Measurements from ENCODE around the gene FAS. TPM values are rescaled to one million over a fixed set of nuclear protein-coding genes. Genes with fewer than 3 reads are reported as not detected.

FAS gene
- total and polyA plus RNA-seq, 9 of the 15 experiments (the other 6 are each of a cell fraction or from before 2014, with no cell fraction given) = 0.08 to 0.62 (median 0.37) TPM

- intact Hi-C loops (cut with micrococcal nuclease) = no loop called here
- no peak overlapping the region for H3K4me3 ChIP-seq
Measured at GRCh38 chr10:88964869-88965415, 25.7 kb upstream of the FAS start.

GRCh38 chr10:88966797-88967196 lies 23.8 kb upstream of the FAS start:
- no peaks in the 10 kb centered on the region for H3K4me1 ChIP-seq (replicated peaks in 1 of 2; ENCODE audit: control insufficient read depth in 2 of 2, insufficient read depth in 2 of 2, low read length in 2 of 2)
- H3K4me3 ChIP-seq = no peak overlapping the region
- no peak overlapping the region for H3K27ac ChIP-seq (ENCODE audit: extremely low read depth, low read depth, low read length)
- H3K79me2 ChIP-seq (ENCODE audit: control insufficient read depth, insufficient read depth, low read length) = no peaks in the 10 kb centered on the region
- no peaks in the 10 kb centered on the region for H3K27me3 ChIP-seq (ENCODE audit: control insufficient read depth in 2 of 2, insufficient read depth in 2 of 2, low read length in 2 of 2)
- H4K20me1 ChIP-seq (replicated peaks; ENCODE audit: control insufficient read depth, insufficient read depth, low read length) = no peaks in the 10 kb centered on the region
- H3K9me1 ChIP-seq (ENCODE audit: control insufficient read depth, insufficient read depth, low read length) = no peaks in the 10 kb centered on the region
- ChIA-PET CTCF (ENCODE audit: low intra/inter-chr PET ratio) (interaction anchor here (0.6 kb wide), 1 partner anchor 16 kb away, joined by 3 read pairs; no protein-coding TSS in a partner anchor), POLR2A (no interaction called here)
- no peak overlapping the region for H3K9ac ChIP-seq (ENCODE audit: insufficient read depth in 1 of 2, low read depth in 2 of 2, low read length in 2 of 2)
- no peak overlapping the region for H3K4me2 ChIP-seq (ENCODE audit: insufficient read depth, low read length)
- no peak overlapping the region for H2AFZ ChIP-seq (ENCODE audit: low read depth, low read length)
- intact Hi-C loops (cut with micrococcal nuclease) = no loop called here
- no peak for DNase-seq (ENCODE audit: extremely low read depth in 1 of 4, low spot score in 3 of 4)
- WGBS (ENCODE audit: insufficient coverage, low coverage, missing lambda C conversion rate) = 0% methylated on average over 3 of the region's 3 CpGs
- BruUV-seq (replicated peaks) = no TSS peak
- in situ Hi-C loops (cut with MboI) = no loop called here
- no peaks in the 10 kb centered on the region for H3K9me3 ChIP-seq (replicated peaks; ENCODE audit: control insufficient read depth, insufficient read depth, low read depth, low read length)
- no peak for ATAC-seq
- FAIRE-seq = no peak
- no peaks in the 10 kb centered on the region for H3K36me3 ChIP-seq (ENCODE audit: control insufficient read depth, insufficient read depth, low read length)
- TF ChIP-seq TBP (optimal IDR thresholded peaks at IDR 0.05; ENCODE audit: low read depth, low read length) = no peak
- no peak for TF ChIP-seq ZNF639 (CRISPR knock-in tag; conservative IDR thresholded peaks at IDR 0.05 in 1 of 2, IDR thresholded peaks at IDR 0.05 in 1 of 2)
- no peak for TF ChIP-seq MEF2D (tag; conservative IDR thresholded peaks at IDR 0.05; ENCODE audit: low read depth)
- no peak for TF ChIP-seq ZBTB26 (CRISPR knock-in tag; IDR thresholded peaks at IDR 0.05)
- TF ChIP-seq NR0B1 (IDR thresholded peaks at IDR 0.05; ENCODE audit: partially characterized antibody) = no peak
- TF ChIP-seq ELK1 (CRISPR knock-in tag; IDR thresholded peaks at IDR 0.05) = no peak
- no peak for TF ChIP-seq PHTF2 (CRISPR knock-in tag; IDR thresholded peaks at IDR 0.05)
- TF ChIP-seq ARID1B (IDR thresholded peaks at IDR 0.05) = no peak
- no peak for TF ChIP-seq NR2F6 (CRISPR knock-in tag; IDR thresholded peaks at IDR 0.05)

More at GRCh38 chr10:88964869-88965415, 25.7 kb upstream of the FAS start:
- Histone ChIP-seq H2AFZ (ENCODE audit: low read depth, low read length) (no peak overlapping the region), H4K20me1 (replicated peaks; ENCODE audit: control insufficient read depth, insufficient read depth, low read length) (no peaks in the 10 kb centered on the region), H3K4me2 (ENCODE audit: insufficient read depth, low read length) (no peak overlapping the region), H3K9ac (ENCODE audit: insufficient read depth in 1 of 2, low read depth in 2 of 2, low read length in 2 of 2) (no peak overlapping the region), H3K9me1 (ENCODE audit: control insufficient read depth, insufficient read depth, low read length) (no peaks in the 10 kb centered on the region), H3K36me3 (ENCODE audit: control insufficient read depth, insufficient read depth, low read length) (no peaks in the 10 kb centered on the region), H3K27me3 (ENCODE audit: control insufficient read depth in 2 of 2, insufficient read depth in 2 of 2, low read length in 2 of 2) (no peaks in the 10 kb centered on the region), H3K9me3 (replicated peaks; ENCODE audit: control insufficient read depth, insufficient read depth, low read depth, low read length) (no peaks in the 10 kb centered on the region), H3K79me2 (ENCODE audit: control insufficient read depth, insufficient read depth, low read length) (no peaks in the 10 kb centered on the region), H3K27ac (ENCODE audit: extremely low read depth, low read depth, low read length) (no peak overlapping the region), H3K4me1 (replicated peaks in 1 of 2; ENCODE audit: control insufficient read depth in 2 of 2, insufficient read depth in 2 of 2, low read length in 2 of 2) (no peaks in the 10 kb centered on the region)
- 0% methylated on average over 3 of the region's 3 CpGs for WGBS (ENCODE audit: insufficient coverage, low coverage, missing lambda C conversion rate)
- no peak for FAIRE-seq
- no peak for ATAC-seq
- ChIA-PET POLR2A (no interaction called here), CTCF (ENCODE audit: low intra/inter-chr PET ratio) (no interaction called here)
- DNase-seq (ENCODE audit: extremely low read depth in 1 of 4, low spot score in 3 of 4) = no peak
- in situ Hi-C loops (cut with MboI) = no loop called here
- BruUV-seq (replicated peaks) = no TSS peak
- TF ChIP-seq FOXJ3 (CRISPR knock-in tag; IDR thresholded peaks at IDR 0.05) (no peak), ARID1B (IDR thresholded peaks at IDR 0.05) (no peak), ZNF445 (CRISPR knock-in tag; IDR thresholded peaks at IDR 0.05; ENCODE audit: low read depth) (no peak), ZNF12 (CRISPR knock-in tag; IDR thresholded peaks at IDR 0.05) (no peak), SRSF3 (IDR thresholded peaks at IDR 0.05; ENCODE audit: insufficient read depth, low read length) (no peak)

Data from K562 (cell line).